Activated naive CD4-positive, alpha-beta T cell treated with anti-CD3 and anti-CD28 coated beads, Interleukin-2, amount 50 U/mL, for 16 hours (primary cell): ENCODE measurements around the gene SPEF2.
"Not testable (repeated sequence)": the region's sequence is repeated elsewhere in the genome, so short reads cannot be mapped to it uniquely, and the experiment has no call there.

Experiments
- DNase-seq: peaks from one replicate; pipeline ENCODE4 v3.0.0-alpha.2; 2020

SPEF2 gene

GRCh38 chr5:35828082-35828598 lies 210.5 kb downstream of the SPEF2 start:
- no peak for DNase-seq

GRCh38 chr5:35830587-35830986 lies 212.9 kb downstream of the SPEF2 start:
- DNase-seq, result no peak

GRCh38 chr5:35832762-35833161 lies 215.1 kb downstream of the SPEF2 start:
- no peak for DNase-seq

- no peak for DNase-seq
These were observed 215.6 kb downstream of the SPEF2 start for GRCh38 chr5:35833224-35833623.

GRCh38 chr5:35835796-35836742 lies 218.4 kb downstream of the SPEF2 start:
- no peak for DNase-seq

- DNase-seq, result no peak
These were observed 220.8 kb downstream of the SPEF2 start for GRCh38 chr5:35838370-35839042.

GRCh38 chr5:35842856-35843255 lies 225.2 kb downstream of the SPEF2 start:
- DNase-seq, result no peak

GRCh38 chr5:35845508-35845907 lies 227.8 kb downstream of the SPEF2 start:
- DNase-seq, result not testable (repeated sequence)

GRCh38 chr5:35847491-35847890 lies 229.8 kb downstream of the SPEF2 start:
- DNase-seq, result no peak

- no peak for DNase-seq
These were observed 230.3 kb downstream of the SPEF2 start for GRCh38 chr5:35847961-35848360.

- no peak for DNase-seq
These were observed 232.2 kb downstream of the SPEF2 start for GRCh38 chr5:35849860-35850259.

GRCh38 chr5:35850967-35851680 lies 233.5 kb downstream of the SPEF2 start:
- no peak for DNase-seq

- DNase-seq, result peak; percentile 60
These were observed 234.5 kb downstream of the SPEF2 start for GRCh38 chr5:35852084-35852734.

GRCh38 chr5:35852773-35853172 lies 235.1 kb downstream of the SPEF2 start:
- no peak for DNase-seq

GRCh38 chr5:35853631-35854030 lies 236.0 kb downstream of the SPEF2 start:
- DNase-seq, result peak; percentile 74

GRCh38 chr5:35854248-35854647 lies 236.6 kb downstream of the SPEF2 start:
- peak; percentile 67 for DNase-seq

- no peak for DNase-seq
These were observed 237.5 kb downstream of the SPEF2 start for GRCh38 chr5:35855187-35855586.

GRCh38 chr5:35856186-35856764 lies 238.6 kb downstream of the SPEF2 start:
- not testable (repeated sequence) for DNase-seq

GRCh38 chr5:35856765-35857351 lies 239.2 kb downstream of the SPEF2 start, which contains the start of gene IL7R:
TSS of gene IL7R (plus strand) at chr5:35856891. CDS start at chr5:35856978, 87 bp downstream.
- DNase-seq, result no peak

- DNase-seq, result no peak
These were observed 240.0 kb downstream of the SPEF2 start for GRCh38 chr5:35857606-35858205.

GRCh38 chr5:35859101-35859661 lies 241.5 kb downstream of the SPEF2 start:
- no peak for DNase-seq
